Measurements from ENCODE around the gene PPP1CA. TPM values are rescaled to one million over a fixed set of nuclear protein-coding genes. Genes with fewer than 3 reads are reported as not detected.

Gene PPP1CA
- total RNA-seq, 1 donor from 2014 or later = 239 TPM

DNA sequence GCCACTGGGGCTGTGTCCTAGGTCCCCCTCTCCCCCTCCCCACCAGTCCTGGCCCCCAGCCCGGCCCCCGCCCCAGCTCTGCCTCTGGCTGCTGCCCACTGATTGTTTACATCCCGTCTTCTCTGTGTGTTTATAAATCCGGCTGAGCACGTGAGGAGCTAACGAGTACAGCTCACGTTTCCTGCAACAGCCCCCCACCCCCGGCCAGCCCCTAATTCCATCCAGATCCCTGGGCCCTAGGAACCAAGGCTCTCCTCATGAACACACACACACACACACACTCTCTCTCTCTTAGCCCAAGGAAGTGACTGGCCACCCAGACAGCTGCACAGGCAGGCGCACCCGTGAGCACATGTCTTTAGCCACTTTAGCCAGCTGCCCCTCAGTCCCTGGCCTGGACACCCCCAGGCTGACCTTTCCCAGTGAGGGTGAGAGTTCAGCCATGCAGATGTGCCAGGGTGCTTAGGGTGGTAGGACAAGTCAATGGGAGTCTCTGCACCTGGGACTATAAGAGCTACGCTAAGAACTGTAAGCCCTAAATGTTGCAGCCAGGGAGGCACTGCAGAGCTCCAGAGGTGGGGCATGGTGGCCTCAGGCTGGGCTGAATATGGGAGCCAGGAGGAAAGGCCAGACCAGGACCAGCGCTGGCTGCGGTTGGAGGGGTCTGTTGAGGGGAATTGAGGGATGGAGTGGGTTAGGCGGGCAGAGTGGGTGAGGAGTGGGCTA is 31.1 kb downstream of the PPP1CA start:
- DNase-seq (ENCODE audit: low read depth, low spot score) = no peak

- DNase-seq (ENCODE audit: low read depth, low spot score) = no peak
Observed at GRCh38 chr11:67369801-67370284, 31.8 kb downstream of the PPP1CA start.

- DNase-seq (ENCODE audit: low read depth, low spot score) = no peak
Observed at GRCh38 chr11:67369275-67369674, 32.4 kb downstream of the PPP1CA start.

DNA sequence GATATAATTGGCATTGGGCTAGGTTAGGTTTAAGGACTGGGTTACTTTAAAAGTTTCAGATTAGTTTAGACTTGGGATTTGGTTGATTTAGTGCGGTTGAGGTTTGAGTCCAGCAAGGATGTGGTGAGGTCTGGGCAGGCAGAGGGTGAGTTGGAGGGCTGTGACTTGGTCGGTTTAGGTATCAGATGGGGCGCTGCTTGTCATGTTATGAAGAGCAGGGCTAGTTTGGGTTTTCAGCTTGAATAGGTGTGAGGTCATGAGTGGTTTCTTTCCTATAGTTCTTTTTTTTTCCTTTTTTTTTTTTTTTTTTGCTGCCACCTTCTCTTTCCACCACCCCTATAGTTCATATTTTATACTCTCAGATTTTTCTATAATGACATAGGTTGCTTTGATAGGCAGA is 33.0 kb downstream of the PPP1CA start:
- no peak for DNase-seq (ENCODE audit: low read depth, low spot score)

GRCh38 chr11:67367761-67368227 is 33.9 kb downstream of the PPP1CA start:
- no peak for DNase-seq (ENCODE audit: low read depth, low spot score)

- DNase-seq (ENCODE audit: low read depth, low spot score) = no peak
Observed at GRCh38 chr11:67366961-67367760, 34.5 kb downstream of the PPP1CA start.

DNA sequence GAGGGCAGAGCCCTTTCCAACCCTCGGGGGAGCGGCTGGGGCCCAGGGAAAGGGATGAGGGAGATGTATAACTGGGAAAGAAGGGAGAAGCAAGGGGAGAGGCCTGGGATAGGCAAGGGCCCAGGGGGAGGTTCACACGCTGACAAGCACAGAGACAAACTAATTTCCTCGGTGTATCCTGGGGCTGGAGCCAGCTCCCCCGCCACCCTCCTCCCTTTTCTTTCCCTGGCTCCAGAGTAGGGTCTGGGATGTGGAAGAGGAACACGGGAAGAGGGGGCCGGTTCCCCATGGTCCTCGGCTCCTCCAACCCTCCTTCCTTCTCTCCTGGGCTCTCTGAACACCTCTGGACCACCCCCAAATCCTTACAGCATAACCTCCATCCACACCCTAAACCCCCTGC is 35.1 kb downstream of the PPP1CA start:
- DNase-seq (ENCODE audit: low read depth, low spot score) = no peak

GRCh38 chr11:67365736-67366444 is 35.8 kb downstream of the PPP1CA start:
- DNase-seq (ENCODE audit: low read depth, low spot score) = no peak

DNA sequence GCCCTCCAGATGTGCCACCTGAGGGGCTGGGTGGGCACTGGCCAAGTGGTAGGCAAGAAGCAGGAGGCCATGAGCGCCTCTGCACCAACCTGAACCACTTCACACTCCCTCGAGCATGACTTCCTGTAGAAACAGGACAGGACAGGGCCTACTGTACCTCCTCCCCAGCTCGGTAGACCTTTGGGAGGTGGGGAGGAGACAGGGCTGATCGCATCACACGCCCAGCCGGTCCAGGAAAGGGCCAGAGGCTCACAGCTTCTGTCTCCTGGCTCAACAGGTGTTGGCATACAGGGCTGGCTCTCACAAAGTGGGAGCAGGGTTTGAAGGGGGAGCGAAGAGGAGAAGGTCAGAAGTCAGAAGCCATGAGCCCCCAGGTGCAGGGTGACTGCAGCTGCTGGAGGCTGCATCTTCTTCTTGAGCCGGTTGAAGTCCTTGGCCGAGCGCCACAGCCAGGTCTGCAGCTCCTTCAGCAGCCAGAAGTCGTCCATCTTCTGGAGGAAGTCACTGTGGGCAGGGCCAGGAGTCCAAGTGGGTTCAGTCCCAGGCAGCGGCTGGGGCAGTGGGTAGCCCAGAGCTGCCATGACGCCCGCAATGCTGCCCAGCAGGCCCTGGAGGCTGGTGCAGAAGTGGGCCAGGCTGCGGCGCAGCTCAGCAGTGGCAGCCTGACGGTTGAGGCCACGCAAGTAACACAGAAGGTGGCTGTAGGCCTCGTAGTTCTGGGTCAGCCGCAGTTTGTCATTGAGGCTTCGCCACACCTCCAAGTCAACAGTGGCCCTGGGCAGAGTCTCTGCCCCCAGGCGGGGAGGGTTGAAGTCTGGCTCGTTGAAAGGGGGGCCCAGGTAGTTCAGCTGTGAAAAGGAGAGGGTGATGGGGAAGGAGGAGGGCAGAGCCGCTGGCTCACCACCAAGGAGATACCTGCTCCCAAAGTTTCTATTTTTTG is 36.6 kb downstream of the PPP1CA start:
- no peak for DNase-seq (ENCODE audit: low read depth, low spot score)

DNA sequence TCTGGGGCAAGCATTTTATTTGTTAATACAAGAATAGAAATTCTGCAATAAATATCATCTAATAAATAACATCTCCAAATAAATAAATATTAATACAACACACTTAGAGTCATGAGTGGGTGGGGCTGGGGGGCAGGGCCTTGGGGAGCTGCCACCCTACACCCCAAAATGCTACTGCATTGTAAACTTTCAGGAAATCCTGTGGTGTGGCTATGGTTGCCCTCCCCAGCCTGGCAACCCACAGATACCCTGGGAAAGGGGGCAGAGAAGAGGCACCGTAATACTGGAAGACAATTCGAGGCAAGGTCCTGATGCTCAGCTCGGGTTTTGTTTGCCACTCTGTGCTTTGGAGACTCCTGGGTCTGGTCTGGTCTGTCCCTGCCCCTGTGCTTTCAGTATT is 37.5 kb downstream of the PPP1CA start:
- no peak for DNase-seq (ENCODE audit: low read depth, low spot score)

GRCh38 chr11:67357831-67358670 is 43.6 kb downstream of the PPP1CA start:
- no peak for DNase-seq (ENCODE audit: low read depth, low spot score)

GRCh38 chr11:67356864-67357561 is 44.6 kb downstream of the PPP1CA start:
- DNase-seq (ENCODE audit: low read depth, low spot score) = peak; percentile 50

DNA sequence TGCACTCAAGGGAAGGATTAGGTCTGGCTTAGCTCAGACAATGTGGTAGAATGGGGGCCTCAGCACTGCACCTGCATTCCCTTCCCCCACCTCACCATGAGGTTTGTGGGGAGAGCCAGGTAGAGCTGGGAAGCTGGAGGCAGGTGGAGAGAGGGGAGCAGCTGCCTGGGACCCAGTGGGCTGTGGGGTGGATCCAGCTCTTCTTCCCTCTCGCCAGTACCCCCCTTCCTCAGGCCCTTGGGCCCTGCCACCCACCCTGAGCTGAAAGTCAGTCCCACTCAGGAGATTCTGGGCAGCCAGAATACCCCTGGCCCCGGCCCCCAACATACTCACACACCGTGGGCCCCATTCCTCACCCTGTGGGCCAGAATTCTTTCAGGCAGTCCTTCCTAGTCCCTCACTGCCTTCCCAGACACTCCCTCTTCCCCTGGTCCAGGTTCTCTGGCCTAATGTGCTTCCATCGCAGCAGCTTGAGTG is 45.2 kb downstream of the PPP1CA start:
- no peak for DNase-seq (ENCODE audit: low read depth, low spot score)

DNA sequence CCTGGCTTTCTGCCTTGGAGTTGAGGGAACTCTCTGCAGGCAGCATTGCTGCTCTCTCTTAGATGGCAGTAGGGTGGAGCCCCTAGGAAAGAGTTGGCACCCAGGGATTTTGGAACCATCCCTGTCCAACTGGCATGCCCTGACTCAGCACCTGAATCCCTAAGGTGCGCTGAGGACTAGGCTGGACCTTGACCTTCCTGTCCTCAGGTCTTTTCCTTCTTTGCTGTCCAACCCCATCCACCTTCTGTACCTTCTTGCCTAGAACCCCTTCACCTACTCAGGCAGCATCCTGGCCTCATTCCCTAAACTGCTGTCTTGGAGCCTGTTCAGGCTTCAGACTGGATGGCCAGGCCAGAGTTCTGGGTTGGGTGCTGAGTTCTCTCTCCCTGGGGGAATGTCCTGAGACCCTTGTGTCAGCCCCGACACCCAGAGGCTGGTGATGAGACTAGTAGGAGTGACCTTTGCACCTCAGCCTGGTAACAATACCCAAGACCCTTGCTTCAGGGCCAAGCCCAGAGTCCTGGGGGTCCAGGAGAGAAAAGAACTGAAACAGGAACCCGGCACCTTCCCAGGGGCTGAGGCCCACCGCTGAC is 45.8 kb downstream of the PPP1CA start:
- DNase-seq (ENCODE audit: low read depth, low spot score) = no peak

- DNase-seq (ENCODE audit: low read depth, low spot score) = no peak
Observed at GRCh38 chr11:67355023-67355793, 46.5 kb downstream of the PPP1CA start.

- peak; percentile 82 for DNase-seq (ENCODE audit: low read depth, low spot score)
Observed at GRCh38 chr11:67354075-67355022, 47.3 kb downstream of the PPP1CA start.
